ENCODE measurements around the gene ANO3. TPM values are rescaled to one million over a fixed set of nuclear protein-coding genes. Genes with fewer than 3 reads are reported as not detected.
A peak's percentile ranks its signal among the peaks of the same experiment; 100 is the strongest.

The ANO3 gene
- total RNA-seq, 1 experiment from 2014 or later, result not detected

- Histone ChIP-seq H4K20me1 (ENCODE audit: low read length) (no peaks in the 10 kb centered on the region), H3K36me3 (ENCODE audit: low read depth, low read length) (no peaks in the 10 kb centered on the region), H2AFZ (ENCODE audit: low read length) (no peak overlapping the region), H3K4me3 (ENCODE audit: low read length) (no peak overlapping the region), H3K9me2 (replicated peaks; ENCODE audit: low read length) (no peaks in the 10 kb centered on the region), H3K4me2 (ENCODE audit: low read length) (no peak overlapping the region), H3K4me1 (ENCODE audit: insufficient read depth, low read length) (no peaks in the 10 kb centered on the region), H3K9ac (ENCODE audit: low read length) (no peak overlapping the region), H3K27ac (ENCODE audit: low read length) (no peak overlapping the region), H3K27me3 (ENCODE audit: low read length) (no peaks in the 10 kb centered on the region), H3F3A (ENCODE audit: low read length, unreplicated experiment) (no peaks in the 10 kb centered on the region), H3K79me2 (ENCODE audit: low read length) (no peaks in the 10 kb centered on the region), H3K9me3 (ENCODE audit: low read length) (no peaks in the 10 kb centered on the region)
- ChIA-PET CTCF (no interaction called here), POLR2A (ENCODE audit: unreplicated experiment) (no interaction called here)
- intact Hi-C loops (cut with micrococcal nuclease), result no loop called here
- no TSS peak for BruUV-seq (replicated peaks)
- TF ChIP-seq EZH2phosphoT487 (IDR thresholded peaks at IDR 0.05; ENCODE audit: borderline replicate concordance, low read length), result no peak
- TF ChIP-seq, protein P1, sequence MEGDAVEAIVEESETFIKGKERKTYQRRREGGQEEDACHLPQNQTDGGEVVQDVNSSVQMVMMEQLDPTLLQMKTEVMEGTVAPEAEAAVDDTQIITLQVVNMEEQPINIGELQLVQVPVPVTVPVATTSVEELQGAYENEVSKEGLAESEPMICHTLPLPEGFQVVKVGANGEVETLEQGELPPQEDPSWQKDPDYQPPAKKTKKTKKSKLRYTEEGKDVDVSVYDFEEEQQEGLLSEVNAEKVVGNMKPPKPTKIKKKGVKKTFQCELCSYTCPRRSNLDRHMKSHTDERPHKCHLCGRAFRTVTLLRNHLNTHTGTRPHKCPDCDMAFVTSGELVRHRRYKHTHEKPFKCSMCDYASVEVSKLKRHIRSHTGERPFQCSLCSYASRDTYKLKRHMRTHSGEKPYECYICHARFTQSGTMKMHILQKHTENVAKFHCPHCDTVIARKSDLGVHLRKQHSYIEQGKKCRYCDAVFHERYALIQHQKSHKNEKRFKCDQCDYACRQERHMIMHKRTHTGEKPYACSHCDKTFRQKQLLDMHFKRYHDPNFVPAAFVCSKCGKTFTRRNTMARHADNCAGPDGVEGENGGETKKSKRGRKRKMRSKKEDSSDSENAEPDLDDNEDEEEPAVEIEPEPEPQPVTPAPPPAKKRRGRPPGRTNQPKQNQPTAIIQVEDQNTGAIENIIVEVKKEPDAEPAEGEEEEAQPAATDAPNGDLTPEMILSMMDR (conservative IDR thresholded peaks at IDR 0.05; ENCODE audit: low read depth, low read length), result no peak
- TF ChIP-seq EZH2 (IDR thresholded peaks at IDR 0.05; ENCODE audit: low read length, unreplicated experiment), result no peak
- no peak for DNase-seq
- ATAC-seq, result no peak
These were observed 281.8 kb downstream of the ANO3 start for GRCh38 chr11:26613759-26614158.

DNA sequence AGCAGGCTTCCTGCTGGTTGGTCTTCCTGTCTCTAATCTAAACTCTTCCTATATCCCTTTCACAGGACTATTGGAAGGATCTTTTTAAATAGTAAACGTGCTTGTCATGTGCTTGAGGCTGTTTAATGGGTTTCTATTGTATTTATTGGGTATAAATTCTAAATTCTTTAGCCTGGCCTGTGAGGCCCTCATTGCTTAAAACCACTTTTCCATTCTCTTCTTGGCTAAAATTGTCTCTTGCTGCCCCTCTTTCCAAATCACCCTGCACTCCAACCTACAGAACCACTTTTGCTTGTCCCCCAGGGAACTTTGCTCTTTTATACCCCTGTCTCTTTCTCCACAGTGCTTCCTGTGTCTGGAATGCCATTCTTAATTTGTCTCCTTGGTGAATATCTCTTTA is 286.5 kb downstream of the ANO3 start:
- no peak for DNase-seq
- no TSS peak for BruUV-seq (replicated peaks)

DNA sequence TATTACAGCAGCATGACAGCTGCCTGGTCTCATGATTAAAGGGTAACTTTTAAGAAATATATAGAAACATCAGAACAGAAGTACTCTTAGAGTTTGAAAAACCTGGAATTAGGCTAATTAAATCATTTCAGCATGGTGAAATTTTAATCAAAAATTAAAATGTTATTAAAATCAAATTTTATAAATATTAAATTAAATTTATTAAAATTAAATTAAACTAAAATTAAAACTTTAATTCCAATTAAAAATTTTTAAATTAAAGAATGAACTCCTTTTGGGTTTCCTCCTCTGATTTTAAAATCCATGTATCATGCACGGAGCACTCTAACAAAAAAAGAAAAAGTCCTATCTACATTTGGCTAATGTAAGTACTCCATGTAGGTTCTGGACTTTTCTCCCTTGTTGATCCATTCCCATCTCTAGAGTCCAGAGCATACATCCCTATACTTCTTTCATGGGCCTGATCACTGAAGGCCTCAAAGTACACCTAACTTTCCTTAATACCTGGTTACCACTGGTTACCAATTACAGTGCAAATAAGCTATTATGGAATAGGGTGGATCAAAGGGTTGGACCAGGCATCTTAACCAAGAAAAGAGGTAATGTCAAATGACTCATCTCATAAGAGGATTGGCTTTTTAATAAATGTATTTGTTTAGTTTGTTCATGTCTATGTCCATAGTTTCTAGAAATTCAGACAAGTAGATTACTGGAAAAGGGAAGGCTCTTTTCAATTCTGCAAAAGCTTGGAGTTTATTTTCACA is 288.5 kb downstream of the ANO3 start:
- DNase-seq (no peak), ATAC-seq (no peak)
- no peak overlapping the region for H3K4me3 ChIP-seq (ENCODE audit: low read length)
- H3K4me2 ChIP-seq (ENCODE audit: low read length), result no peak overlapping the region
- POLR2A ChIA-PET (ENCODE audit: unreplicated experiment), result no interaction called here
- no peak overlapping the region for H3K9ac ChIP-seq (ENCODE audit: low read length)
- CTCF ChIA-PET, result no interaction called here
- H3K27ac ChIP-seq (ENCODE audit: low read length), result peak overlapping the region; percentile 42
- no peaks in the 10 kb centered on the region for H3K79me2 ChIP-seq (ENCODE audit: low read length)
- intact Hi-C loops (cut with micrococcal nuclease), result no loop called here
- H2AFZ ChIP-seq (ENCODE audit: low read length), result no peak overlapping the region
- no TSS peak for BruUV-seq (replicated peaks)
- H3F3A ChIP-seq (ENCODE audit: low read length, unreplicated experiment), result no peaks in the 10 kb centered on the region
- no peaks in the 10 kb centered on the region for H3K4me1 ChIP-seq (ENCODE audit: insufficient read depth, low read length)
- TF ChIP-seq EZH2 (IDR thresholded peaks at IDR 0.05; ENCODE audit: low read length, unreplicated experiment), result no peak
- TF ChIP-seq EZH2phosphoT487 (IDR thresholded peaks at IDR 0.05; ENCODE audit: borderline replicate concordance, low read length), result no peak
- TF ChIP-seq, protein P1 (conservative IDR thresholded peaks at IDR 0.05; ENCODE audit: low read depth, low read length), result no peak
- H3K36me3 ChIP-seq (ENCODE audit: low read depth, low read length), result no peaks in the 10 kb centered on the region
- no peaks in the 10 kb centered on the region for H3K9me2 ChIP-seq (replicated peaks; ENCODE audit: low read length)
- H3K27me3 ChIP-seq (ENCODE audit: low read length), result no peaks in the 10 kb centered on the region
- no peaks in the 10 kb centered on the region for H3K9me3 ChIP-seq (ENCODE audit: low read length)
- H4K20me1 ChIP-seq (ENCODE audit: low read length), result no peaks in the 10 kb centered on the region

More for the DNA sequence above, 286.5 kb downstream of the ANO3 start:
- H3K9ac ChIP-seq (ENCODE audit: low read length), result no peak overlapping the region
- no peak for TF ChIP-seq EZH2 (IDR thresholded peaks at IDR 0.05; ENCODE audit: low read length, unreplicated experiment)
- no peak for ATAC-seq
- H3K4me1 ChIP-seq (ENCODE audit: insufficient read depth, low read length), result no peaks in the 10 kb centered on the region
- intact Hi-C loops (cut with micrococcal nuclease), result no loop called here
- no peaks in the 10 kb centered on the region for H3K27me3 ChIP-seq (ENCODE audit: low read length)
- no peak overlapping the region for H3K4me2 ChIP-seq (ENCODE audit: low read length)
- H3K9me2 ChIP-seq (replicated peaks; ENCODE audit: low read length), result no peaks in the 10 kb centered on the region
- H3K79me2 ChIP-seq (ENCODE audit: low read length), result no peaks in the 10 kb centered on the region
- no peaks in the 10 kb centered on the region for H3K9me3 ChIP-seq (ENCODE audit: low read length)
- no peaks in the 10 kb centered on the region for H3K36me3 ChIP-seq (ENCODE audit: low read depth, low read length)
- POLR2A ChIA-PET (ENCODE audit: unreplicated experiment), result no interaction called here
- H2AFZ ChIP-seq (ENCODE audit: low read length), result no peak overlapping the region
- no peaks in the 10 kb centered on the region for H3F3A ChIP-seq (ENCODE audit: low read length, unreplicated experiment)
- H3K4me3 ChIP-seq (ENCODE audit: low read length), result no peak overlapping the region
- H3K27ac ChIP-seq (ENCODE audit: low read length), result no peak overlapping the region
- CTCF ChIA-PET, result no interaction called here
- H4K20me1 ChIP-seq (ENCODE audit: low read length), result no peaks in the 10 kb centered on the region

Data from PC-3 (cell line).